ENCODE measurements around the gene RABAC1. TPM values are rescaled to one million over a fixed set of nuclear protein-coding genes. Genes with fewer than 3 reads are reported as not detected.
"Not testable (repeated sequence)": the region's sequence is repeated elsewhere in the genome, so short reads cannot be mapped to it uniquely, and the experiment has no call there.

The RABAC1 gene
- total RNA-seq, 1 experiment from 2014 or later, result 114 TPM

DNA sequence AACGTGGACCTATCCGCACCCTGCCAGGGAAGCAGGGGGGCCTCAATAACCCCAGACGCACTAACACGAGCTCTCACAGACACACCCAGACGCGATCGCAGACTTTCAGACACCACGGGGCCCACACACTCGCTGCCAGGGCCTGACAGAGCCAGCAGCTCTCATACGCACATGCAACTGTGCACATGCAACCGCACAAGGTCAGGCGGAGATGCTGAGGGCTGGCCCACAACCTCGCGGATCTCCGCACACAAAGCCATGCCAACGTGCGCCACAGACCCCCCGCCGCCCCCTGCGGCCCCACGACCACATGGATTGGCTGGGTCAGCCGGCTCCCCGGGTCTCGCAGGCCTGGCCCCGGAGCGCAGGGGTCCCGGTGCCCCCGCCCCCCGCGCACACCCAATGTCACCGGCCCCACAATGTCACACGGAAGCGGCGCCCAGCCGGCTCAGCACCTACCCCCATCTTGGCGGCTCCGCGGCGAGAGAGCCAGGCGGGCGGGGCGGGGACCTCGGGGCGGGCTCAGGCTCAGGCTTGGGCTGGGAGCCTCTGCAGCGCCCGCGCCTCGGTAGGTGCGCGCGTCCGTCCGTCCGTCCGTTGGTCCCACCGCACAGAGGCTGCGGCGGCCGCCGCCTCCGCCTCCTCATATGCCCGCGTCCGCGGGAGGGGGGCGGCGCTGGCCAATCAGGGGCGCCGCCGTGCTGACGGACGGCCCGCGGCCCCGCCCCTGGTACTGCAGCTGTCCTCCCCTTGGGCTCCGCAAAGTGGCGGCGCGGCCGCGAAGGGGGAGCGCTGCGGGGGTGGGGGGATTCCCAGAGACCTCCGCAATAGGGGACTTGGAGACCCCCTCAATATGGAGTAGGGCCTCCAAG lies 34.7 kb upstream of the RABAC1 start, which contains the start of gene ATP1A3:
Gene ATP1A3, minus strand, starts transcription at position 619 of the 872 bp plus-strand sequence. Its CDS starts 154 bp downstream, at position 465.
- no peak for TF ChIP-seq CTCF (conservative IDR thresholded peaks at IDR 0.05; ENCODE audit: low read depth, low read length)
- no peak for TF ChIP-seq EZH2 (IDR thresholded peaks at IDR 0.05; ENCODE audit: borderline replicate concordance, low read depth, low read length, poor library complexity, severe bottlenecking)
- DNase-seq (ENCODE audit: low spot score), result peak; percentile 80
- intact Hi-C loops (cut with micrococcal nuclease; ENCODE audit: unreplicated experiment), result no loop called here
- Histone ChIP-seq H3K4me1 (ENCODE audit: insufficient read depth, low read length, poor library complexity, severe bottlenecking) (peaks cover 12% of the 10 kb centered on the region), H3K27ac (ENCODE audit: low read depth, low read length, poor library complexity, severe bottlenecking) (no peak within 1 kb of the TSS), H3K9me3 (ENCODE audit: low read depth, low read length, poor library complexity, severe bottlenecking) (no peaks in the 10 kb centered on the region), H3K4me3 (ENCODE audit: low read depth, low read length, poor library complexity, severe bottlenecking) (peak within 1 kb of the TSS; percentile 55), H3K27me3 (replicated peaks; ENCODE audit: insufficient read depth, low read depth, low read length, poor library complexity) (peaks cover 6% of the 10 kb centered on the region), H3K36me3 (ENCODE audit: insufficient read depth, low read length, poor library complexity, severe bottlenecking) (no peaks in the 10 kb centered on the region)
- no TSS peak for BruUV-seq (replicated peaks)
- POLR2A ChIA-PET (ENCODE audit: low non-redundant PET), result no interaction called here
- CTCF ChIA-PET, result interaction anchor here (0.6 kb wide), 1 partner anchor 363 kb away, joined by 6 read pairs; no protein-coding TSS in a partner anchor

DNA sequence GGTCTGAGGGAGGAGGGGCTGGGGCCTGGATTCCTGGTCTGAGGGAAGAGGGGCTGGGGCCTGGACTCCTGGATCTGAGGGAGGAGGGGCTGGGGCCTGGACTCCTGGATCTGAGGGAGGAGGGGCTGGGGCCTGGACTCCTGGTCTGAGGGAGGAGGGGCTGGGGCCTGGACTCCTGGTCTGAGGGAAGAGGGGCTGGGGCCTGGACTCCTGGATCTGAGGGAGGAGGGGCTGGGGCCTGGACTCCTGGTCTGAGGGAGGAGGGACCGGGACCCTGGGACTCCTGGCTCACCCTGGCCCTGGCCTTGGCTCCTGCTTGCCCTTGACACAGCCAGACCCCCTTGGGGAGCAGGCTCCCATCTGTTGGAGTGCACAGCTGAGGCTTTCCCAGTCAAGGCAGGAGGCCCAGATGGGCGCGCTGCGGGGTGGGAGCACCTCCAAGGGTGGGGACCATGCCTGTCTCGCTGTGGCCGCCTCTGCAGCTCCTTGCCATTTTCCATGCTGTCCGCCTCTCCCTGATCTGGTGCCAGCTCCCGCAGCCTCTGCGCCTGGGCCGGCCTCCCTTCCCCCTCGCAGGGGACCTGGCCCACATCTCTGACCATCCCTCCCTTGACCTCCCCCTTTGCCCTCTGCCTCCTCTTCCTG lies 32.9 kb upstream of the RABAC1 start:
- CTCF ChIA-PET; POLR2A ChIA-PET (ENCODE audit: low non-redundant PET); intact Hi-C loops (cut with micrococcal nuclease; ENCODE audit: unreplicated experiment); DNase-seq (ENCODE audit: low spot score); H3K27ac ChIP-seq (ENCODE audit: low read depth, low read length, poor library complexity, severe bottlenecking); H3K36me3 ChIP-seq (ENCODE audit: insufficient read depth, low read length, poor library complexity, severe bottlenecking); H3K4me3 ChIP-seq (ENCODE audit: low read depth, low read length, poor library complexity, severe bottlenecking); BruUV-seq (replicated peaks); H3K27me3 ChIP-seq (replicated peaks; ENCODE audit: insufficient read depth, low read depth, low read length, poor library complexity); H3K4me1 ChIP-seq (ENCODE audit: insufficient read depth, low read length, poor library complexity, severe bottlenecking); H3K9me3 ChIP-seq (ENCODE audit: low read depth, low read length, poor library complexity, severe bottlenecking): not testable (repeated sequence)

DNA sequence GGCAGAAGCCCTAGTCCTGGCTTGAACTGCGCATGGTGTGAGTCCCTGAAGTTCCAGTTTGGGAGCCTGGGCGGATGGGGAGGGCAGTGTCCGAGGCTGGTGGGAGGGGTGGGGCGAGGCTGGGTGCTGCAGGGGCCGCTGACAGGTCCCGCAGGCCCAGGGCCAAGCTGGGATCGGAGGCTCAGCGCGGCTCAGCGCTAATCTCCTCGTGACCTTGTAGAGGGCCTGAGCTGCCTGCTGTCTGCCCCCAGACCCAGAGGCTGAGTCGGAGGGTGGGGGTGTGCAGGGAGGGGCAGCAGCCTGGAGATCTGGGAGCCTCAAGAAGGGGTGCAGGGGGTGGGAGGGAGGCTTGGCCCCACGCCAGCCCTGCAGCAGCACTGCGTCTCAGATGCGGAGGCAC lies 31.9 kb upstream of the RABAC1 start:
- no peak overlapping the region for H3K4me3 ChIP-seq (ENCODE audit: low read depth, low read length, poor library complexity, severe bottlenecking)
- no peak overlapping the region for H3K27ac ChIP-seq (ENCODE audit: low read depth, low read length, poor library complexity, severe bottlenecking)
- intact Hi-C loops (cut with micrococcal nuclease; ENCODE audit: unreplicated experiment), result no loop called here
- no peaks in the 10 kb centered on the region for H3K27me3 ChIP-seq (replicated peaks; ENCODE audit: insufficient read depth, low read depth, low read length, poor library complexity)
- no peak for DNase-seq (ENCODE audit: low spot score)
- no peaks in the 10 kb centered on the region for H3K36me3 ChIP-seq (ENCODE audit: insufficient read depth, low read length, poor library complexity, severe bottlenecking)
- CTCF ChIA-PET, result no interaction called here
- no peak for TF ChIP-seq CTCF (conservative IDR thresholded peaks at IDR 0.05; ENCODE audit: low read depth, low read length)
- no peak for TF ChIP-seq EZH2 (IDR thresholded peaks at IDR 0.05; ENCODE audit: borderline replicate concordance, low read depth, low read length, poor library complexity, severe bottlenecking)
- H3K9me3 ChIP-seq (ENCODE audit: low read depth, low read length, poor library complexity, severe bottlenecking), result no peaks in the 10 kb centered on the region
- POLR2A ChIA-PET (ENCODE audit: low non-redundant PET), result no interaction called here
- no TSS peak for BruUV-seq (replicated peaks)
- H3K4me1 ChIP-seq (ENCODE audit: insufficient read depth, low read length, poor library complexity, severe bottlenecking), result peaks cover 4% of the 10 kb centered on the region
